ENCODE measurements around the gene FBXW4. TPM values are rescaled to one million over a fixed set of nuclear protein-coding genes. Genes with fewer than 3 reads are reported as not detected.

FBXW4 gene
- total RNA-seq, 2 donors from 2014 or later, result 61.3 to 92.2 TPM

GRCh38 chr10:101721806-101722205, 26.8 kb upstream of the FBXW4 start:
- Histone ChIP-seq H3K9me3 (no peaks in the 10 kb centered on the region), H3K36me3 (no peaks in the 10 kb centered on the region), H3K27ac (no peak overlapping the region), H3K4me3 (no peak overlapping the region), H3K4me1 (replicated peaks) (no peaks in the 10 kb centered on the region), H3K27me3 (replicated peaks; ENCODE audit: insufficient read depth) (no peaks in the 10 kb centered on the region)
- TF ChIP-seq POLR2A (IDR thresholded peaks at IDR 0.05) (no peak), CTCF (IDR thresholded peaks at IDR 0.05) (no peak), POLR2AphosphoS5 (IDR thresholded peaks at IDR 0.05) (no peak)
- DNase-seq (ENCODE audit: low spot score), result no peak
- WGBS, result 81% methylated on average over 2 of the region's 2 CpGs
- intact Hi-C loops (cut with DNase I), result no loop called here

GRCh38 chr10:101720606-101721230, 25.7 kb upstream of the FBXW4 start:
- H3K4me3 ChIP-seq, result no peak overlapping the region
- H3K36me3 ChIP-seq, result no peaks in the 10 kb centered on the region
- H3K27me3 ChIP-seq (replicated peaks; ENCODE audit: insufficient read depth), result no peaks in the 10 kb centered on the region
- no peak overlapping the region for H3K27ac ChIP-seq
- no peak for TF ChIP-seq POLR2A (IDR thresholded peaks at IDR 0.05)
- TF ChIP-seq CTCF (IDR thresholded peaks at IDR 0.05), result no peak
- TF ChIP-seq POLR2AphosphoS5 (IDR thresholded peaks at IDR 0.05), result no peak
- H3K4me1 ChIP-seq (replicated peaks), result no peaks in the 10 kb centered on the region
- DNase-seq (ENCODE audit: low spot score), result no peak
- intact Hi-C loops (cut with DNase I), result no loop called here
- no peaks in the 10 kb centered on the region for H3K9me3 ChIP-seq
- 90% methylated on average over 6 of the region's 6 CpGs for WGBS

- Histone ChIP-seq H3K27me3 (replicated peaks; ENCODE audit: insufficient read depth) (no peaks in the 10 kb centered on the region), H3K36me3 (no peaks in the 10 kb centered on the region), H3K9me3 (no peaks in the 10 kb centered on the region), H3K4me3 (no peak overlapping the region), H3K4me1 (replicated peaks) (no peaks in the 10 kb centered on the region), H3K27ac (no peak overlapping the region)
- intact Hi-C loops (cut with DNase I), result no loop called here
- DNase-seq (ENCODE audit: low spot score), result no peak
- TF ChIP-seq POLR2AphosphoS5 (IDR thresholded peaks at IDR 0.05), result no peak
- 89% methylated on average over 3 of the region's 3 CpGs for WGBS
Observed at GRCh38 chr10:101718690-101719275, 23.8 kb upstream of the FBXW4 start.

GRCh38 chr10:101716891-101717659, 22.1 kb upstream of the FBXW4 start:
- Histone ChIP-seq H3K27ac (no peak overlapping the region), H3K4me3 (no peak overlapping the region), H3K4me1 (replicated peaks) (no peaks in the 10 kb centered on the region), H3K27me3 (replicated peaks; ENCODE audit: insufficient read depth) (no peaks in the 10 kb centered on the region), H3K9me3 (no peaks in the 10 kb centered on the region), H3K36me3 (no peaks in the 10 kb centered on the region)
- TF ChIP-seq CTCF (IDR thresholded peaks at IDR 0.05) (no peak), POLR2A (IDR thresholded peaks at IDR 0.05) (no peak), POLR2AphosphoS5 (IDR thresholded peaks at IDR 0.05) (peak; percentile 28)
- DNase-seq (ENCODE audit: low spot score), result no peak
- intact Hi-C loops (cut with DNase I), result no loop called here
- 65% methylated on average over 10 of the region's 10 CpGs for WGBS

GRCh38 chr10:101712997-101713396, 18.0 kb upstream of the FBXW4 start:
- Histone ChIP-seq H3K27me3 (replicated peaks; ENCODE audit: insufficient read depth) (no peaks in the 10 kb centered on the region), H3K4me3 (no peak overlapping the region), H3K4me1 (replicated peaks) (no peaks in the 10 kb centered on the region), H3K9me3 (no peaks in the 10 kb centered on the region), H3K36me3 (no peaks in the 10 kb centered on the region), H3K27ac (no peak overlapping the region)
- intact Hi-C loops (cut with DNase I), result no loop called here
- TF ChIP-seq POLR2A (IDR thresholded peaks at IDR 0.05) (no peak), POLR2AphosphoS5 (IDR thresholded peaks at IDR 0.05) (no peak), CTCF (IDR thresholded peaks at IDR 0.05) (no peak)
- no peak for DNase-seq (ENCODE audit: low spot score)
- 81% methylated on average over 2 of the region's 2 CpGs for WGBS

Data from prostate gland (tissue), 2 donors.